Stimulated activated CD8-positive, alpha-beta memory T cell treated with anti-CD3 and anti-CD28 coated beads, Interleukin-2, amount 100 ng/mL, for 48 hours (primary cell): ENCODE data around the gene ZNF184.

Source experiments
- DNase-seq, 2 donors: peaks; one replicate each; pipeline ENCODE4 v3.0.0-alpha.2; 2020; ENCODE audit warnings: low read depth in 2 of 2

ZNF184 gene

GRCh38 chr6:27479319-27480182 lies 6.6 kb upstream of the ZNF184 start:
- DNase-seq, result peak; percentile 63 to 72

DNA sequence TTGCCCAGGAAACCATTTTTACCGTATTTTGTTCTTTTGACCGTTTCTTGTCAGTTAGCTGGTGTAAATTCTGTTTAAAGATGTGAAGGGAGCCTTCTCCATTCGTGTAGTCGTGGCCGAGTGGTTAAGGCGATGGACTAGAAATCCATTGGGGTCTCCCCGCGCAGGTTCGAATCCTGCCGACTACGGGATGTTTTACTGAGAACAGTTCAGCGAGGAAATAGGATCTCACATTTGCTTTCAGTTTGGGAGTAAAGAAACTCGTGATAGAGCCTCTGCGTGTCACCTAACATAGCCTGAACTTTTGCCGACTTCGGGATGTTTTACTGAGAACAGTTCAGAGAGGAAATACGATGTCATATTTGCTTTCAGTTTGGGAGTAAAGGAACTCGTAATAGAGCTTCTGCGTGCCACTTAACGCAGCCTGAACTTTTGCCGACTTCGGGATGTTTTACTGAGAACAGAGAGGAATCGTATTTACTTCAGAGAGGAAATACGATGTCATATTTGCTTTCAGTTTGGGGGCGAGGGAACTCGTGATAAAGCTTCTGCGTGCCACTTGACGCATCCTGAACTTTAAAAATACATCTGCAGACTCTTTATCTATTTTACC lies 5.9 kb upstream of the ZNF184 start:
- peak; percentile 65 to 77 for DNase-seq

DNA sequence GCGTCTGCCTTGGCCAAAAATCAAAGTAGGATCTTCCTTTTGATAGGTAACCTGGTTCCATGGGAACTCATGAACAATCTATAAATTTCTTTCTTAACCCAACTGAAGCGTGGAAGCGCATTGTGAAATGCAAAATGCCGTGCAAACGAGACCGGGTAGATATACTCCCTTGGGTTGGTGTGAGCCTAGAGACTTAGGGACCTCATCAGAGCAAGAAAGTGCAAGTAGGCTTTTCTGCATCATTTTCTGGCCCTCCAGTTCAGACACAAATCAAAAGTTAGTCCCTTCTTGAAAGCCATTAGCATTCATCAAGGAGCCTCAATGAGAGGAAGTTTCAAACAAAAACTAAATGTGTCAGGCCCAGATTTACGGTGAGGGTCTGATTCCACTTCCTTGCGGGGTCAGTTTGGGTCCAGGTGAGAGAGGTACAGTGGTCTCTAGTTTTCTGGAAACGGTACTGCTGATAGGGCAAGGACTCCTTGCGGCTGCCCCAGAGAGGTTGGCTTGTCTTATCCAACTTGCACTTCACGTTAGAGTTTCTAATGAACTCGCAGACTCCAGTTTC lies 5.3 kb upstream of the ZNF184 start:
- DNase-seq, result no peak

DNA sequence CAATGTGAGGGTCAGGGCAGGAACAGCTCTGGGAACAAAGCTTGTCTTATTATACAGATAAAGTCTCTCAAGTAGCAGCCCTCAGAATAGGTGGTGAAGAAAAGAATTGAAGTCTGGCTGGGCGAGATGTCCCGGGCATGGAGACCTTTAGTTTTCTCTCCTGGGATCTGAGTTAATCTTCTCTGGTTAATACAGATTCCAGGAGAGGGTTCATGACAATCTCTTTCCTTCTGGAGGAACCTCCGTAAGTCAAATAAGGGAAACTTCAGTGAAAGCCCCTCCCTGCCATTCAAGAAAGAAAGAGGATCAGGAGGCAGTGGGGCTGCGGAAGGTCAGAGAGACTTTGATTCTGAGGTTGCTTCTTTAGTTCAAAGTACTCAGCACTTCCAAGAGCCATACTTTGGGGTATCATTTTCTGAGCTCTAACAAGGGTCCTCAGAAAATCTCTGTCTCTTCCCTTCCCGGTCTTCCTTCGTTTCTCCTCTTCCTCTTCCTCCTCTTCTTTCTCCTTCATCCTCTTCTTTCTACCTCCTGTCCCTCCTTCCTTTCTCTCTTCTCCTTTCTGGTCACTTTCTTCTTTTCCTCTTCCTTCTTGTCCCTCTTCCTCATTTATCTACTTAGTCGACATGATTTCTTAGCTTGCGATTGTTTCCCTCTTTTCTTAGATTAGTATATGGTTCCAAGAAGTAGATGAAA lies 4.6 kb upstream of the ZNF184 start:
- DNase-seq, result no peak

GRCh38 chr6:27476090-27476489 lies 3.2 kb upstream of the ZNF184 start:
- no peak for DNase-seq

DNA sequence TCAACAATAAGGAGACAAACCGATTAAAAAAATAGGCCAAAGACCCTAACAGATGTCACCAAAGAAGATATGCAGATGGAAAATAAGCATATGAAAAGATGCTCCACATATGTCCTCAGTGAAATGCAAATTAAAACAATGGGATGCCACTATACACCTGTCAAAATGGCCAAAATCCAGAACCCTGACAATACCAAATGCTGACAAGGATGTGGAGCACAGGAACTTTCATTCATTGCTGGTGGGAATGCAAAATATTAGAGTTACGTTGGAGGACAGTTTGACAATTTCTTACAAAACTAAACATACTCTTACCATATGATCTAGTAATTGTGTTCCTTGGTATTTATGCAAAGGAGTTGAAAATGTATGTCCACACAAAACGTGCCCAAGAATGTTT lies 1.8 kb upstream of the ZNF184 start:
- DNase-seq, result no peak

DNA sequence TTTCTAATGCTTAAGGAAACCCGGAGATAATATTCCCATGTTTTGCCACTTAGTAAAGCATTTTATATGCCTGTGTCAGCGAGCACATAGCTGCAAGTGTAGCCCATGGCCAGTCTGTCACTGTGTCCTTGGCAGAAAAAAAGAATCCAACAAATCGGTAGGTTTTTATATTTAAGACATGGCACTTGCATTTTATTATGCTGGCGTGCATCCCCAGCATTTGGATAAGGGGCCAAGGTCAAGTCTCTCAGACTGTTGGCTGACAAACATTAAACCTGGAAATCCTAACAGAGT lies 1.2 kb upstream of the ZNF184 start:
- DNase-seq, result no peak

- peak; percentile 37 to 46 for DNase-seq
Observed at GRCh38 chr6:27472182-27472616, 706 bp downstream of the ZNF184 start.

DNA sequence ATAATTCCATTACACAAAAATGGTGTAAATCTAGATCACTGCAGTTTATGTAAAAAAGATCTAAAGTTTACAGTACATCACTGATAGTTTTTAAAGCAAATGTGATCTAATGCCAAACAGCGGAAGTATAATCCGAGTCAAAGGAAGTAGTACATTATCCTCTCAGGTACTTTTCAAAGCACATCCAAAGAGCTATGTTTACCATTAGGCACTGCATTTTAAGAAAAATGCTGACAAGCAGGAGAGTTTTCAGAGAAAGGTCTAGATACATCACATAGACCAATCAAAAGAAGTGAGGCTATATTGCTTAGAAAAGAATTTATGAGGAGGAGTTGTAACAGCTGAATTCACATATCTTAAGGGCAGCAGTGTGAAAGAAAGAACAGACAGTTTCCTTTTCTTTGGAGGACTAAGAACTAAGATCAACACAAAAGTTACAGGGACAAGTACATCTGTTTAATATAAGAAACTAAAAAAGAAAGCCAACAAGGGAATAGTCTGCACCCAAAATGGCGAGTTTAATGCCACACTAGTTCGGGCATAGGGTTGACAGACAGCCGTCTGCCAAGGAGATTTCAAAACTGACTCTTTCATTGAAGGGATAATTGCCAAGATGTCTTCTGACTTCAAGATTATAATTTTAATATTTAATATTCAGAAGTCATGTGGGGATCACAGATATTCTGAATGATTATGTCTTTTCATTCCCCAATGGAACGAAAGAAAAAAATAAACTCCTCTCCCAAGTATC lies 1.4 kb downstream of the ZNF184 start:
- no peak for DNase-seq

- no peak for DNase-seq
Observed at GRCh38 chr6:27470023-27470422, 2.9 kb downstream of the ZNF184 start.

DNA sequence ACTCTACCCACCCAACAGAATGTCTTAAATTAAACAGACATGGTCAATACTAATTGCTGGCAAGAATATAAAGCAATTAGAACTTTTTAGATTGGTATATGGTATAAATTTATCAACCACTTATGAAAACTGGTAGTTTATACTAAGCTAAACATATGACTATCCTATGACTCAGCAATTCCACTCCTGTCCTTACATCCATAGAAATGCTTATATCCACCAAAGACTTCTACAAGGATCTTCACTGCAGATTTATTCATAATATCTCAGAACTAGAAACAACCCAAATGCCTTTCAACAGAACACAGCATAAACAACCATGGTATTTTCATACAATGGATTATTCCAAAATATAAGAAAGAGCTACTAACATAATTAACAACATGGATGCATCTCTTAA lies 4.6 kb downstream of the ZNF184 start:
- no peak for DNase-seq

DNA sequence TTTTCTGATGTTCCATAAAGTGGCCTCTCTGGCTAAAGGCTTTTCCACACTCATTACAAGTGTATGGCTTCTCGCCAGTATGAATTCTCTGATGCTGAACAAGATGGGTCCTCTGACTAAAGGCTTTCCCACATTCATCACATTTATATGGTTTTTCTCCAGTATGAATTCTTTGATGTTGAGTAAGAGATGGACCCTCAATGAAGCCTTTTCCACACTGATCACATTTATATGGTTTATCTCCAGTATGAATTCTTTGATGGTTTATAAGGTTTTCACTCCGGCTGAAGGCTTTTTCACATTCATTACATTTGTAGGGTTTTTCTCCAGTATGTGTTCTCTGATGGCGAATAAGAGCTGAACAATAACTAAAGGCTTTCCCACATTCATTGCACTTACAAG lies 20.4 kb downstream of the ZNF184 start:
- no peak for DNase-seq

- no peak for DNase-seq
Observed at GRCh38 chr6:27451660-27452390, 21.1 kb downstream of the ZNF184 start.

- DNase-seq, result no peak
Observed at GRCh38 chr6:27448456-27448855, 24.4 kb downstream of the ZNF184 start.

DNA sequence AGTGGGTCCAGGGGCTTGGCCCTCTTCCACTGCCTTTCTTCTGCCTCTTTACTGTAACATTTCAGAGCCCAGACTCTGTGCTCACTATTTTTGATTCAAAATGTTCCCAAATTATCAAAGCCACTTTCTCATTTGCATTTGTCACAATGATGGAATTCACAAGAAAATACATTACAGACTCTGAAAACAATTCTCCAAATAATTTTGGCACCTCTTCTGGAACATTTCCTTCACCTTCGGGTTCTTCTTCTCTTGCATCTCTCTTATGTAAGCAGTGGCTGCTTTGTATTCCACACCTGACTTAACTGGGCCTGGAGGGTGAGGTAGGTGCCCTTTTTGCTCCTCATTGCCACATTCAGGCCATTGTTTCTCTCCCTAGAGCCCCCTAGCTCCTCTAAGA lies 30.0 kb downstream of the ZNF184 start:
- DNase-seq, result no peak

DNA sequence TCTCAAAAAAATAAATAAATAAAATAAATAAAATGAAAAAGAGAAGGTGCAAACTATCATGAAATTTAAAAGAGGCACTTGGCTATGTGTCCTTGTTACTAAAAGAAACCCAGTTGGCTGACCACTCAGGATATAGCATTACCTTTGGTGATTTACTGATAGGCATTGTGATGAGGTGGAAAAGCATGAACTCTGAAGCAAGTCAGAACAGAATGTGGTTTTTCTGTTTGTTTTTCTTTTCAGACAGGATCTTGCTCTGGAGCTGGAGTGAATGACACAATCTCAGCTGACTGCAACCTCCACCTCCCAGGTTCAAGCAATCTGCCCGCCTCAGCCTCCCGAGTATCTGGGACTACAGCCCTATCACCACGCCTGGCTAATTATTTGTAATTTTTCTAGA lies 31.9 kb downstream of the ZNF184 start:
- no peak for DNase-seq

DNA sequence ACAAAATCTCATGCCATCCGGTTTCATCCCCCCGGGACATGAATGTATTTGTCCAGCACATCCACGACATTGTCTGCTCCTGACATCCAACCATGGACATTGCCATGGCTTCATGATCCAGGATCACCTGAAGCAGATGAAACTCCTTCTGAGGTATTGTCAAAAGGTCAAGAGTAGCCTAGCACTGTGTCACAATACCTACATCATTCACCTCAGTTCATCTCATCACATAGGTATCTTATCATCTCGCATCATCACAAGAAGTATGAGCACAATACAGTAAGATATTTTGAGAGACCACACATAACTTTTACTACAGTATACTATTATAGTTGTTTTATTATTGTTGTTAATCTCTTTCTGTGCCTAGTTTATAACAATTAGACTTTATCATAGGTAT lies 33.5 kb downstream of the ZNF184 start:
- no peak for DNase-seq

DNA sequence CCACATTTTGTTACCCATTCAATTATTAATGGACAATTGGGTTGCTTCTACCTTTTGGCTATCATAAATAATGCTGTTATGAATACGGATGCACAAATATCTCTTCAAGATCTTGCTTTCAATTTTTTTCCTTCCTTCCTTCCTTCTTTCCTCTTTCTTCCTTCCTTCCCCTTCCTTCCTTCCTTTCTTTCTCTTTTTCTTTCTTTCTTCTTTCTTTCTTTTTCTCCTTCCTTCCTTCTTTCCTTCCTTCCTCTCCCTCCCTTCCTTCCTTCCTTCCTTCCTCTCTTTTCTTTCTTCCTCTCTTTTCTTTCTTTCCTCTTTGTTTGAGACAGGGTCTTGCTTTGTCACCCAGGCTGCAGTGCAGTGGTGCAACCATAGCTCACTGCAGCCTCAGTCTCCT lies 39.2 kb downstream of the ZNF184 start:
- no peak for DNase-seq

DNA sequence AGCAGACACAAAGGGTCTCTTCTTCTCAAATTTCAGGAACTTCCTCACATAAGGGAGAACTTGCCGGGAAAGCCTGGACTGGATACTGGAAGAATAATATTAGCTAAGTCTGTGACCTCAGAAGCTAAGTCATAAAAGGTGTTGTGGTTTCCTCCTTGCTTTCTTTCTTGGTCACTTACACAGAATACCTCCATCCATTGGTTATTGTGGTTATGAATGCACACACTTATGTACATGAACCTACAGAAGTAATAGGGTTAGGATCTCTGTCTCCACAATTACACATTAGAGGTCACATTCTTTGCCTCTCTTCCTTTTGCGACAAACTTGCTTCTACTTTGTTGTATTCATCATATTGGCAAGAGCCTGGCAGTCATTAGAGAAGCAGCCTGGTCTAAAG lies 43.9 kb downstream of the ZNF184 start:
- no peak for DNase-seq

- DNase-seq, result no peak
Observed at GRCh38 chr6:27428502-27428901, 44.4 kb downstream of the ZNF184 start.

DNA sequence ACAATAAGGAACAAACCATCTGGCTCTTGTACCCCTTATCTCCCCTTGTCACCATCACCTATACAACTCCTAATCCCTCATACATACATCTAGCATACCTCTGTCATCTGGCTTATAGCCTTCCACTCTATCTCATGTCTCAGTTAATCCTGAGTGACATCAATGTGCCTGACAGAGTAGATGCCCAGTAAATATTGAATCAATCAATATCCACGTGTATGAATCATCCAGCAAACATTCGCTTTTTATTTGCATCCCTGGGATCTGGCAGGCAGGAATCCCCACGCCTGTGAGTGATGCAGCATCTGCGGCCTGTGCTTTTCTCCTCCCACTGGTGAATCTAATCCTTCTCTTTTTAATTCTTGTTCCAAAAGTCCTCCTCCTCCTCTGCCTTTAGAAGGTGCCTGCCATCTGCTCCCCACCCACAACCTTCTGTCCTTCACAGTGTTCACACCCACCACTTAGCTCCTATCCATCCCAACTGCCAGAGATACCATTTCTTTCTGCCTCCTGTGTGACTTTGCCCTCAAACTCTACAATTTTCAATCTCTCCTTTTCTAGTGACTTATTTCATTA lies 46.8 kb downstream of the ZNF184 start:
- no peak for DNase-seq
